ENCODE measurements around the gene DEPP1.

Gene DEPP1

GRCh38 chr10:44961931-44962750 is 16.5 kb downstream of the DEPP1 start:
- ChIA-PET CTCF (interaction anchor here (1.1 to 1.6 kb wide), 3 partner anchors 12 to 33 kb away, joined by 4 to 5 read pairs (median 4); no protein-coding TSS in a partner anchor), POLR2A (interaction anchor here (1.4 to 3.8 kb wide), 3 partner anchors 9 to 16 kb away, joined by 3 to 12 read pairs (median 5); partner anchors contain the start of gene DEPP1)
- Histone ChIP-seq H3K36me3 (ENCODE audit: control insufficient read depth in 2 of 2, insufficient read depth in 1 of 2, low read length in 2 of 2) (no peaks in the 10 kb centered on the region), H3K9me3 (ENCODE audit: control insufficient read depth, insufficient read depth, low read depth, low read length) (no peaks in the 10 kb centered on the region), H3K4me1 (ENCODE audit: control insufficient read depth, insufficient read depth, low read length) (peaks cover 10% of the 10 kb centered on the region; the same call in 1 of the 2 replicates), H3K27ac (ENCODE audit: extremely low read depth, low read depth, low read length) (no peak overlapping the region), H3K4me3 (ENCODE audit: low read depth, low read length) (no peak overlapping the region)
- TF ChIP-seq, protein P1, sequence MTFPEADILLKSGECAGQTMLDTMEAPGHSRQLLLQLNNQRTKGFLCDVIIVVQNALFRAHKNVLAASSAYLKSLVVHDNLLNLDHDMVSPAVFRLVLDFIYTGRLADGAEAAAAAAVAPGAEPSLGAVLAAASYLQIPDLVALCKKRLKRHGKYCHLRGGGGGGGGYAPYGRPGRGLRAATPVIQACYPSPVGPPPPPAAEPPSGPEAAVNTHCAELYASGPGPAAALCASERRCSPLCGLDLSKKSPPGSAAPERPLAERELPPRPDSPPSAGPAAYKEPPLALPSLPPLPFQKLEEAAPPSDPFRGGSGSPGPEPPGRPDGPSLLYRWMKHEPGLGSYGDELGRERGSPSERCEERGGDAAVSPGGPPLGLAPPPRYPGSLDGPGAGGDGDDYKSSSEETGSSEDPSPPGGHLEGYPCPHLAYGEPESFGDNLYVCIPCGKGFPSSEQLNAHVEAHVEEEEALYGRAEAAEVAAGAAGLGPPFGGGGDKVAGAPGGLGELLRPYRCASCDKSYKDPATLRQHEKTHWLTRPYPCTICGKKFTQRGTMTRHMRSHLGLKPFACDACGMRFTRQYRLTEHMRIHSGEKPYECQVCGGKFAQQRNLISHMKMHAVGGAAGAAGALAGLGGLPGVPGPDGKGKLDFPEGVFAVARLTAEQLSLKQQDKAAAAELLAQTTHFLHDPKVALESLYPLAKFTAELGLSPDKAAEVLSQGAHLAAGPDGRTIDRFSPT (tag by site-specific recombination; IDR thresholded peaks at IDR 0.05): no peak
- TF ChIP-seq ZNF777 (tag by site-specific recombination; IDR thresholded peaks at IDR 0.05; ENCODE audit: borderline replicate concordance) (no peak), SCRT2 (tag by site-specific recombination; IDR thresholded peaks at IDR 0.05) (no peak), OSR2 (tag by site-specific recombination; IDR thresholded peaks at IDR 0.05) (no peak), ZNF768 (tag by site-specific recombination; IDR thresholded peaks at IDR 0.05) (no peak), ZNF138 (tag by site-specific recombination; IDR thresholded peaks at IDR 0.05; ENCODE audit: borderline replicate concordance) (no peak), GLI2 (tag by site-specific recombination; IDR thresholded peaks at IDR 0.05; ENCODE audit: borderline replicate concordance, low read depth) (no peak), ZNF24 (tag by site-specific recombination; IDR thresholded peaks at IDR 0.05) (no peak), ZNF596 (tag by site-specific recombination; IDR thresholded peaks at IDR 0.05) (no peak), SCRT1 (tag by site-specific recombination; IDR thresholded peaks at IDR 0.05; ENCODE audit: borderline replicate concordance) (no peak), EGR2 (tag by site-specific recombination; IDR thresholded peaks at IDR 0.05; ENCODE audit: low read depth) (no peak)

- no peaks in the 10 kb centered on the region for H3K9me3 ChIP-seq (ENCODE audit: control insufficient read depth, insufficient read depth, low read depth, low read length)
- no peak overlapping the region for H3K27ac ChIP-seq (ENCODE audit: extremely low read depth, low read depth, low read length)
- no peaks in the 10 kb centered on the region for H3K36me3 ChIP-seq (ENCODE audit: control insufficient read depth in 2 of 2, insufficient read depth in 1 of 2, low read length in 2 of 2)
- ChIA-PET POLR2A (no interaction called here), CTCF (interaction anchor here (0.6 kb wide), 1 partner anchor 349 kb away, joined by 5 read pairs; no protein-coding TSS in a partner anchor)
- H3K4me3 ChIP-seq (ENCODE audit: low read depth, low read length): no peak overlapping the region
- TF ChIP-seq, protein P2, sequence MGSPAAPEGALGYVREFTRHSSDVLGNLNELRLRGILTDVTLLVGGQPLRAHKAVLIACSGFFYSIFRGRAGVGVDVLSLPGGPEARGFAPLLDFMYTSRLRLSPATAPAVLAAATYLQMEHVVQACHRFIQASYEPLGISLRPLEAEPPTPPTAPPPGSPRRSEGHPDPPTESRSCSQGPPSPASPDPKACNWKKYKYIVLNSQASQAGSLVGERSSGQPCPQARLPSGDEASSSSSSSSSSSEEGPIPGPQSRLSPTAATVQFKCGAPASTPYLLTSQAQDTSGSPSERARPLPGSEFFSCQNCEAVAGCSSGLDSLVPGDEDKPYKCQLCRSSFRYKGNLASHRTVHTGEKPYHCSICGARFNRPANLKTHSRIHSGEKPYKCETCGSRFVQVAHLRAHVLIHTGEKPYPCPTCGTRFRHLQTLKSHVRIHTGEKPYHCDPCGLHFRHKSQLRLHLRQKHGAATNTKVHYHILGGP (tag by site-specific recombination; IDR thresholded peaks at IDR 0.05): no peak
- TF ChIP-seq ZNF449 (tag by site-specific recombination; IDR thresholded peaks at IDR 0.05) (no peak), OVOL3 (tag by site-specific recombination; IDR thresholded peaks at IDR 0.05) (no peak), ZNF302 (tag by site-specific recombination; IDR thresholded peaks at IDR 0.05; ENCODE audit: low read depth) (no peak), ZNF174 (tag by site-specific recombination; IDR thresholded peaks at IDR 0.05) (no peak), KLF8 (tag by site-specific recombination; IDR thresholded peaks at IDR 0.05) (no peak), ZNF37A (tag by site-specific recombination; IDR thresholded peaks at IDR 0.05) (no peak), SP3 (tag by site-specific recombination; IDR thresholded peaks at IDR 0.05) (no peak), ZNF624 (tag by site-specific recombination; IDR thresholded peaks at IDR 0.05) (no peak), ZNF549 (tag by site-specific recombination; IDR thresholded peaks at IDR 0.05) (no peak), ZNF433 (tag by site-specific recombination; IDR thresholded peaks at IDR 0.05; ENCODE audit: low read depth) (no peak), ZNF138 (tag by site-specific recombination; IDR thresholded peaks at IDR 0.05; ENCODE audit: borderline replicate concordance) (no peak)
- peaks cover 10% of the 10 kb centered on the region; the same call in 1 of the 2 replicates for H3K4me1 ChIP-seq (ENCODE audit: control insufficient read depth, insufficient read depth, low read length)
Observed at GRCh38 chr10:44961230-44961571, 17.4 kb downstream of the DEPP1 start.
